Measurements from ENCODE around the gene CERT1.

Gene CERT1

DNA sequence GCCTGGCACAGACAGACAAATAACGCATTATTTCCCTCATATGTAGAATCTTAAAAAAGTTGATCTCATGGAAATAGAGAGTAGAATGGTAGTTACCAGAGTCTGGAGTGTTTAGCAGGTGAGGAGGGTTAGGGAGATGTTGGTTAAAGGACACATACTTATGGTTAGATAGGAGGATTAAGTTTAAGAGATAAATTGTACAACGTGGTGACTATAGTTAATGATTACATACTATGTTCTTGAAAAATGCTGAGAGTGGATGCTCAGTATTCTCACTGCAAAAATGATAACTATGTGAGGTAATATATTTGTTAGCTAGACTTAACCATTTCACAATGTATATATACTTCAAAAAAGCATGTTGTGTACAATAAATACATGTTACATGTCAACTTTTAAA, 38.0 kb downstream of the CERT1 start:
- no peak for DNase-seq (ENCODE audit: low read depth in 3 of 3, low spot score in 1 of 3)

- DNase-seq (ENCODE audit: low read depth in 3 of 3, low spot score in 1 of 3): no peak
Observed at GRCh38 chr5:75472973-75473372, 38.5 kb downstream of the CERT1 start.

DNA sequence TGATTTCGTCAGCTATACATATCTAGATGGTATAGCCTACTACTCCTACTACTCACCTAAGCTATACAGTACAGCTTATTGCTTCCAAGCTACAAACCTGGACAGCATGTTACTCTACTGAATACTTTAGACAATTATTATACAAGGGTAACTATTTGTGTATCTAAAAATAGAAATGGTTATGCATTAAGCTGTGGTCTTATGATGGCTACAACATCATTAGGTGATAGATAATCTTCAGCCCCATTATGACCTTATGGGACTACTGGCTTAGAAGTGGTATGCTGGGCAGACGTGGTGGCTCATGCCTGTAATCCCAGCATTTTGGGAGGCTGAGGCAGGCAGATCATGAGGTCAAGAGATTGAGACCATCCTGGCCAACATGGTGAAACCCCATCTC, 40.2 kb downstream of the CERT1 start:
- no peak for DNase-seq (ENCODE audit: low read depth in 3 of 3, low spot score in 1 of 3)

DNA sequence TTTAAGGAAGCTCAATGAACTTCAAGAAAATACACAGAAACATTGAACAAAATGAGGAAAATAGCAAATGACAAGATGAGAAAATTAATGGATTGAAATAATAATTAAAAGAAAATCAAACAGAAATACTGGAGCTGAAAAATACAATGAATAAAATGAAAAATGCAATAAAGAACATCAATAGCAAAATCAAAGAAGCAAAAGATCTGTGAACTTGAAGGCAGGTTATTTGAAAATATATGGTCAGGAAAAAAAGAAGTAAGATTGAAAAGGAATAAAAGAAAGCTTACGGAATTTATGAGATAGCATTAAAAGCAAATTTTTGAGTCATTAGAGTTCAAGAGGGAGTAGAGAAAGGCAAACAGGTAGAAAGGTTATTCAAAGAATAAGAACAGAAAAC, 42.4 kb downstream of the CERT1 start:
- no peak for DNase-seq (ENCODE audit: low read depth in 3 of 3, low spot score in 1 of 3)

DNA sequence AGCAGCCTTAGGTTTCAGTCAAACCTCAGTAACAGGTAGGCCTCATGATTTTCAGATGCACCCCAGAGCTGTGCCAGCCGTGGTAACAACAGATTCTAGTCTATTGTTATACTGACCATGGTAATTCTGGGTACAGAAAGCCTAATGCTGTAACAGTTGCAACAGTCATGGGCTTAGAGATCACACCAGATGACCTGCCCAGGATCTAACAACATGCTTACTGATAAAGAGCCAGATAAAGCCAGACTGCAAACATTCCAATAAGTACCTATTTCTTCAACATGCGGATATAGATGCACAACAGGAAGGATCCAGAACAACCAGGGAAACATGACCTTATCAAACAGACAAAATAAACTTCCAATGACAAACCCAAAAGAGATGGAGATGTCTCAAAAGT, 42.8 kb downstream of the CERT1 start:
- no peak for DNase-seq (ENCODE audit: low read depth in 3 of 3, low spot score in 1 of 3)

DNA sequence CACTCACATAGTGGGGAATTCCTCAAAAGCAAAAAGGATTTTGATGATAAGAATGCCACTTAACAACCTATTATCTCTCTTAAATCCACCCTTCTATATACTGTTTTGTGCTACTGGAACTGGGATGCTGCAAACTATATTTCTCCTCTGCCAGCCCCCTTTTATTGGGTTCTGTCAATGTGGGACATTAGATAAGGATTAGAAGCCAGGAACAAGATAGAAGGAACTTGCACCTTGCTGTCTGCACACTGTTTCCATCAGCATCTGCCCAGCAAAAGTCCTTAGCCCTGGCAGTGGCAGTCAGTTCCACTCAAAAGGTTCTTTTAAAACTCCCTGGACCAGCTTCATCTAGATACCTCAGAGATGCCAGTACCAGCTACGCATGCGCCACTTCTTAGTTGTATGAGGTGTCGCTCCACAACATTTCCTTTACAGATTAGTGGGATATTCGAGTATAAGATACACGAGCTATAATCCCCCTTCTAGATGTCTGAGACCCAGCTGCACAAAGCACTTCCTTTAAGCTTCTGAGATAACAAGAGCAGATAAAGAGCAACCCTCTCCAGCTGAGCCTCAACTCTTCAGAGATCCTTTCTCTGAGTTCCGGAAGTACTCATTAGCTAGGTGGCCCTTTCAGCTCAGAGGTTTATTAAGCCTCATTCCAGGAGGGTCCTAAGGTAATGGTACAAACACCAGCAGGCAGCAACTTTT, 45.3 kb downstream of the CERT1 start:
- no peak for DNase-seq (ENCODE audit: low read depth in 3 of 3, low spot score in 1 of 3)

DNA sequence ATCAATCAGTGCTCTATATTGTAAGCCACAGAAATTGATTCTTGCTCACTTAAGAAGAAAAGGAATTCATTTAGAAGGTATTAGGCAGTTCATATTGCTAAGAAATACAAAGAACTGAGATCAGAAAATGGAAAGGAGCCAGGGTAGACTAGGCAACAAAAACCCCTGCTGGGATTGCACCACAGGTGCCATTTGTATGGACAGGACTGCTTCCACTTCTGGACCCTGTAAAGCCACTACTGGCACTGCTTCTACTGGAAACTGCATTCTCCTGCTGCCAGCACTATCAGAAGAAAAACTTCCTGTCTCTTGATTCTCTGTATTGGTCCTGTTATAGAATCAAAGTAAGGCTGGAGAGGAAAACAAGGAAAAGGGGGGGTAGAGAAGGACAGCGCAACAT, 45.9 kb downstream of the CERT1 start:
- no peak for DNase-seq (ENCODE audit: low read depth in 3 of 3, low spot score in 1 of 3)

- no peak for DNase-seq (ENCODE audit: low read depth in 3 of 3, low spot score in 1 of 3)
Observed at GRCh38 chr5:75463726-75464125, 47.7 kb downstream of the CERT1 start.

DNA sequence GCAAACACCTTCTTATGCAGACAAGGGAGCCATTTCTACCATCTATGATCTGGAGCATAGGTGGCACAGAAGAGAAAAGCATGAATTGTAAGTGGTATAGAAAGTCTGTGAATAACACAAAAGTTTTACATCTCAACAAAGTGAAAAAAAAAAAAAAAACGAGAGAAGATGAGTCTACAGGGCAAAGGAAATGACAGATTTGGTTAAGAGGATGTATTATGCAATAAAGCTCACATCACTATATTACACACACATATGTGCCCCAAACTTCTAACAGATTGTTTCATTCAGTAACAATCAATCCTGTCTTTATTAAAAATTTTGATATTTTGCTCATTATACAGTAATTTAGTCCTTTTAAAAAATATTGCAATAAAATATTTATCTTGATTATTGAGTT, 49.8 kb downstream of the CERT1 start:
- DNase-seq (ENCODE audit: low read depth in 3 of 3, low spot score in 1 of 3): no peak

GRCh38 chr5:75460942-75461610, 50.4 kb downstream of the CERT1 start:
- DNase-seq (ENCODE audit: low read depth in 3 of 3, low spot score in 1 of 3): no peak

GRCh38 chr5:75460532-75460931, 50.9 kb downstream of the CERT1 start:
- DNase-seq (ENCODE audit: low read depth in 3 of 3, low spot score in 1 of 3): no peak

- no peak for DNase-seq (ENCODE audit: low read depth in 3 of 3, low spot score in 1 of 3)
Observed at GRCh38 chr5:75457691-75458090, 53.7 kb downstream of the CERT1 start.

GRCh38 chr5:75457161-75457560, 54.3 kb downstream of the CERT1 start:
- DNase-seq (ENCODE audit: low read depth in 3 of 3, low spot score in 1 of 3): no peak

DNA sequence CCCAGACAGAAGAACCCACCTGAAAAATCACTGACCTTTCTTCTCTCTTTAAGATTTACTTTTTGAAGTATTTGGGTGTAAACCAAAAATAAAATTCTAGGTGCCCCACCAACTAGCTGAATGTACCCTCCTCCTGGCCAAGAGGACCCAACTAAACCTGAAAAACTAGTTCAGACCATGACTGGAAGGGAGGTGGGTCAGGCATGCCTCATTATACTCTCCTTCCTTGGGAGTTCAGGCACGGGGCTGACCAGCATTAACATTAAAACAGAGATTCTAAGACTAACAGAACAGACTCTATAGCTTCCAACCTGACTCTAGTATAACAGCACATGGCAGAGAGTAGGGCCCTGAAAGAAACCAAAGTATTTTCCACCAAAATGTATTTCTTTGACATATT, 61.4 kb downstream of the CERT1 start:
- no peak for DNase-seq (ENCODE audit: low read depth in 3 of 3, low spot score in 1 of 3)

GRCh38 chr5:75446068-75446467, 65.4 kb downstream of the CERT1 start:
- no peak for DNase-seq (ENCODE audit: low read depth in 3 of 3, low spot score in 1 of 3)

DNA sequence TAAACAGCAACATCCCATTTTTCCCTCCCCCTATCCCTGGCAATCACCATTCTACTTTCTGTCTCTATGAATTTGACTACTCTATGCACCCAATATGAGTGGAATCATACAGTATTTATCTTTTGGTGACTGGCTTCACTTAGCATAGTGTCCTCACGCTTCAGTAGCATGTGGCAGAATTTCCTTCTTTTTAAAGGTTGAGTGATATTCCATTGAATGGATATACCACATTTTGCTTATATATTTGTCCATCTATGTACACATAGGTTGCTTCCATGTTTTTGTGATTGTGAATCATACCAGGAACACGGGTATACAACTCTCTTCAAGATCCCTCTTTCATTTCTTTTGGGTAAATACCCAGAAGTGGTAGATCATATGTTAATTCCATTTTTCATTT, 69.9 kb downstream of the CERT1 start:
- no peak for DNase-seq (ENCODE audit: low read depth in 3 of 3, low spot score in 1 of 3)

DNA sequence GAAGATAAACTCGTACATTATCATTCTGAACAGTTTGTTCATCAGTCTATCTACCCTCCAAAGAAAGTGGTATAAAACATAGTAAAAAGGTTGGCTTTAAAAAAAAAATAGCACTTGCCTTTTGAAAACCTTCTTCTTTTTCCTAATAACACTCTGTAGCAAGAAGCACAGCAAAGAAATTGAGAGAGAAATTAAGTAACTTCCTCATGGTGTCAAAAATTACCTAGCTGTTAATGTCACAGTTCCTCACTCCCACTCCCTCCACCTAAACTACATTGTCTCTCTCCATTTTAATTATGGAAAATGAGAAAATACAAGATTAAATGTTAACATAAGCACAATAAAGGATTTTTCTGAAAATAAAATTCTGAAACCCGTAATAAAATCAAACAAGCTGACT, 72.2 kb downstream of the CERT1 start:
- DNase-seq (ENCODE audit: low read depth in 3 of 3, low spot score in 1 of 3): no peak

DNA sequence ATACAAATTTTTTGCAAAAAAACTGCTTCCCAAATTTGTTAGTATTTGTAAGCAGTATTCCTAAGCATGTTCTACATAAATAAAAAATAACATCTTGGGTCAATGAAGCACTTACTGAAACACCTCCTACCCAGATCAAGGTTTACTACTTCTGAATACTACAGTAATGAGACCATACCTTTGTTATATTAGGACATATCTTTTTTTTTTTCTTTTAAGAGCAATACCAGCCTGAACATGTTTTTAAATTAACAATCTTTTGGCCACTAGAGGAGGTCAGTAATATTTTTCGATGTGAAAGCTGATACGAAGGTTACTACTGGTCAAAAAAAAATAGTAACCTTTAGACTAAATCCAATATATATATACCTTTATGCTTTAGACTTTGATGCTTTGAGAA, 72.7 kb downstream of the CERT1 start:
- DNase-seq (ENCODE audit: low read depth in 3 of 3, low spot score in 1 of 3): no peak

- no peak for DNase-seq (ENCODE audit: low read depth in 3 of 3, low spot score in 1 of 3)
Observed at GRCh38 chr5:75435096-75435495, 76.3 kb downstream of the CERT1 start.

DNA sequence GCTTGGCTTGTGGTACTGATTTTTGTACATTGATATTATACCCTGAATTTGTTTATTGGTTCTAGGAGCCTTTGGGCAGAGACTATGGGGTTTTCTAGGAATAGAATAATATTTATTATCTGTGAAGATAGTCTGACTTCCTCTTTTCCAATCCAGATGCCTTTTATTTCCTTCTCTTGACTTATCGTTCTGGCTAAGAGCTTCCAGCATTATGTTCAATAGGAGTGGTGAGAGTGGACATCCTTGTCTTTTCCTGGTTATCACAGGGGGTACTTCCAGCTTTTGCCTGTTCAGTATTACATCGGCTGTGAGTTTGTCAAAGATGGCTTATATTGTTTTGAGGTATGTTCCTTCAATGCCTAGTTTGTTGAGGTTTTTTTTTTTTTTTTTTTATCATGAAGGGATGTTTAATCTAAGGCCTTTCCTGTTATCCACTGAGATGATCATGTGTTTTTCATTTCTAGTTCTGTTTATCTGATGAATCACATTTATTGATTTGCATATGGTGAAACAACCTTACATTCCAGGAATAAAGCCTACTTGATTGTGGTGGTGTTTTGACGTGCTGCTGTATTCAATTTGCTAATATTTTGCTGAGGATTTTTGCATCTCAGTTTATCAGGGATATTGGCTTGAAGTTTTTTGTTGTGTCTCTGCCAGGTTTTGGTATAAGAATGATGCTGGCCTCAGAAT, 77.5 kb downstream of the CERT1 start:
- no peak for DNase-seq (ENCODE audit: low read depth in 3 of 3, low spot score in 1 of 3)

DNA sequence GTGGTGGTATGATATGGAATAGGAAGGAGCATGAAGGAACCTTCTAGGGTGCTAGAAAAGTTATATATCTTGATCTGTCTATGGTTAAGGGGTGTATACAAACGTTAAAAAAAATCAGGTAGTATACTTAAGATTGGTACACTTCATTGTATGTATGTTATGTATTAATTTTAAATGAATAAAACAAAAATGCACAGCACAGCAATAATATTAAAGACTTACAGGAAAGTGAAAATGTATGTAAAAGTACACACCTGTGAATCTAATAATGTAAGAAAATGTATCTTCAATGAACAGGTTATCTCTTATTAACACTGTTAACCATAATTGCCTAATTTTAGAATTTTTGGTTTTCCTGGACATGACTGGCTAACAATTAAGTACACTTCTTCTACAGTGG, 97.2 kb downstream of the CERT1 start:
- no peak for DNase-seq (ENCODE audit: low read depth in 3 of 3, low spot score in 1 of 3)
